GM19438 (cell line): ENCODE data around the gene AGAP1.
"Not testable (repeated sequence)": the region's sequence is repeated elsewhere in the genome, so short reads cannot be mapped to it uniquely, and the experiment has no call there.

Source experiments
- ATAC-seq: cut with Tn5 transposase; IDR thresholded peaks from one replicate; pipeline ENCODE4 v1.9.1; 2021; ENCODE audit warnings: low read depth; ENCODE audit not compliant: unreplicated experiment

Gene AGAP1

DNA sequence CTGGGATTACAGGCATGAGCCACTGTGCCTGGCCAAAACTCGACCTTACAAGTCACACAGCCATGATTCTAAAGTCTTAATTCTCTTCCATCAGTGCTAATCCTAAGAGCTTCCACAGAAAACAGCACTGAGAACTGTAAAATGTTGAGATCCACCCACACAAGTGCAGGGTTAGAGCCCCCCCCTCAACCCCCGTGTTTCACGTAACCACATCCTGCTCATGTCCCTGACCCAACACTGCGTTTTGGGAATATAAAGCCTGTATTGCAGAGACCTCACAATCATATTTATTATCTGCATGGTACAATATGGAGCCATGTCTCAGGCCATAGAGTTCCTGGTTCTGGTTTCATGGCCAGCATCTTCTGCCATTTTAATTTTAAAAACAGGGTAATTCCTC, 563.5 kb downstream of the AGAP1 start:
- no peak for ATAC-seq

DNA sequence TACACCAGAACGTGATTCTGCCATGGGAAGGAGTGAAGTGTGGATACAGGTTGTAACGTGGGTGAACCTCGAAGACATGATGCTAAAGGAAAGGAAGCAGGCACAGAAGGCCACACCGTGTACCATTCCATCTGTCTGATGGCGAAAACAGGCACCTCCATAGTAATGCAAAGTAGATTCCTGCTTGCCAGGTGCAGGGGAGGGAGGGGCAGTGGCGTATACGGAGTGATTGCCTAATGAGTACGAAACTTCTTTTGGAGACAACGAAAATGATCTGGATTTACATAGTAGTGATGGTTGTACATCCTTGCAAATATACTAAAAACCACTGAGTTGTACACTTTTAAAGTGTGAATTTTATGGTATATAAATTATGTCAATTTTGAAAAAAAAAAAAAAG, 567.7 kb downstream of the AGAP1 start:
- ATAC-seq: no peak

DNA sequence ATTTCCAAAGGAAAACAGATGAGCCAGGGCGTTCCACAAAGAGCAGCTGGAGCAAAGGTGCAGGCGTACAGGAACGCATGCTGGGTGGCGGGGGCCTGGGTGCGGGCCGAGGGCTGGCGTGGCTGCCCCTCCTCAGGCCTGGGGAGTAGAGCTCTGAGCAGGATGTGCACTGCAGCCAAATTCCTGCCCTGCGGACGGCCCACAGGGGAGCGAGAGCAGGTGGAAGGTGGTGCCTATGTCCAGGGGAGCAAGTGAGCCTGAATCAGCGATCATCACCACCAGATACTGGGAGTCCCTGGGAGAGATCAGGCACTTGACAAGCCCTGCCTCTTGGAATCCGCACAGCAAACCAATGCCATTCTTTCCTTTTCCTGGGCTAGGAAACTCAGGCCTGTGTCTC, 568.1 kb downstream of the AGAP1 start:
- no peak for ATAC-seq

DNA sequence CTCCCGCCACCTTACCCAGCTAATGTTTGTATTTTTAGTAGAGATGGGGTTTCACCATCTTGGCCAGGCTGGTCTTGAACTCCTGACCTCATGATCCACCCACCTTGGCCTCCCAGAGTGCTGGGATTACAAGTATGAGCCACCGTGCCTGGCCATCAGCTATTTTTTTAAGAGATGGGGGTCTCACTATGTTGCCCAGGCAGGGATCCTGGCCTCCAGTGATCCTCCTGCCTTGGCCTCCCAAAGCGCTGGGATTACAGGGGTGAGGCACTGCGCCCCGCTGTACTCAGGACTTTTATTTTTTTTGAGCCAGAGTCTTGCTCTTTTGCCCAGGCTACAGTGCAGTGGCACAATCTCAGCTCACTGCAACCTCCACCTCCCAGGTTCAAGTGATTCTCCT, 569.0 kb downstream of the AGAP1 start:
- ATAC-seq: not testable (repeated sequence)

DNA sequence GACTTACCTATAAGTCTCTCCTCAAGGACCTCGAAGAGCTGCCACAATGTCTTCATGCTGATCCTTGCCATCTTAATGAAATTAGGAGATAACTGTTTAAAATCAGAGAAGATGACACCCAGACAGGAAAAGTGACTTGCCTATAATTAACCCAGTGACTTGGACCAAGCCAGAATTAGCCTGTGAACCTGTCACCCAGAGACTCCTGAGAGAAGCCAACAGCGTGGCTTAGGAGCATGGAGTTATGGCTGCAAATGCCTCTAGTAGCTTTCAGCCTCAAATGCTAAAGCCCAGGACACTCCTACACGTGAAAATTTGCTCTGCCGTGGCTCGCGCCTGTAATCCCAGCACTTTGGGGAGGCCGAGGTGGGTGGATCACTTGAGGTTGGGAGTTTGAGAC, 570.2 kb downstream of the AGAP1 start:
- ATAC-seq: no peak

DNA sequence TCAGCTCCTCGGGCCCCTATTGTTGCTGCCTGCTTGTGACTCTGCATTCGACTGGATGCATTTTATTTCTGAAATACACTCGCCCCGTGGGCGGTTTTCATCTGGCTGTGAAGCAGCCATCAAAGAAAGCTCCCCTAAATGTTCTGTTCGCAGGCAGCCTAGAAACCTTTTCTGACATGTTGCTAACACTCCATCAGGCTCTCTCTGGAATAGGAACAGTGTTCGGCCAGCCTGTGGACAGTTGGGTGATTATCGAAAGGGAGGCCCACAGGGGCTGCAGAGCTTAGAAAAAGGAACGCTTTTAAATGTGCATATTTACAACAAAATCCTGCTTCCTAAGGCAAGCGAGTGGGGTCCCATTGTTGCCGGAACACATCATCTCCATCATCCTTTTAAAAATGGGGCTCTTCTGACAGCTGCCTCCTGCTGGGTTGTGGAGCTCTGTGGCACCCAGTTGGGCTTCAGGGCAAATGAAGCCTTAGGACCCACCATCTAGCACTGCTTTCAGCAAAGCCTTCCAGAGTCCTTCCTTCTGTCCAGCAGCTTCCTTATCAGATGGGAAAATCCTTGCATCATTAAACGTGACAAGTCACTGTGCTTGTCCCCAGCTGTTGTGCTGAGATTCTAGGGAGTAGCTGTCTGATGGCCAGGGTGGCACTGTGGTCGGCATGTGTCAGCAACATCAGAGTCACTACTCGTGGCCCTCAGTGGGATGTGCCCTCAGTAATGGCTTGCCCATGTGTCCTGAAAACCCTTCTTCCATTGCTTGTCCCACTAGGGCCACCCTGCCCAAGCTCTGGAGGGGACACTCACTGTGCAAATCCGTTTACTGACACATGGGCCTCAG, 571.7 kb downstream of the AGAP1 start:
- no peak for ATAC-seq

DNA sequence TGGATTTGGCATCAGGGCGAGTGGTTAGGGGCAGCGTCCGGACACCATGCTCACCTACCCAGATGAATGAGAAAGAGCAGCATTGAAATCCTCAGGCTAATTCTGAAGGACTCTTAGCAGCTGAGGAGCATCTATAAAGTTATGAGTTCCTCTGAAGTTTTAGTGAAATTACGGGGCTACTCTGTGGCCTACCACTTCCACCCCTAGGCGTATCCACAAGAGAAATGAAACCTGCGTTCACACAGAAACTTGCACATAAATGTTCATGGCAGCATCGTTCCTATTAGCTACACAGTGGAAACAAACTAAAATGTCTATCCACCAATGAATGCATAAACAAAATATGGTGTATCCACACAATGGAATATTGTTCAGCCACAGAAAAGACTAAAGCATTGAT, 576.4 kb downstream of the AGAP1 start:
- ATAC-seq: no peak

DNA sequence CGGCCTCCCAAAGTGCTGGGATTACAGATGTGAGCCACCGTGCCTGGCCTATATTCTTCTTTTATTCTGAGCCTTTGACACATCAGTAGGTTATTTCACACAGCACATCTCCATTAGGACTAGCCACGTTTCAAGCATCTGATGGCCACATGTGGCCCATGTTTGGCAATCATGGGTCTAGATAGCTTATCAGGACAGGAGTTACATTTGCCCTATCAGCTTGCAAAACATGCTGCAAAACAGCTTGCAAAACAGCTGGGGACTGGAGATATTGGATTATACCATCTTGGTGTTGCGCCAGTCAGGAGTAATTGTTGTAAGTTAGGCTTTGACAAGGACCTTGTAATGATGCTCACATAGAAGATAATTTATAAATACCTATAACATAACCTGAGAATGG, 579.4 kb downstream of the AGAP1 start:
- ATAC-seq: no peak

DNA sequence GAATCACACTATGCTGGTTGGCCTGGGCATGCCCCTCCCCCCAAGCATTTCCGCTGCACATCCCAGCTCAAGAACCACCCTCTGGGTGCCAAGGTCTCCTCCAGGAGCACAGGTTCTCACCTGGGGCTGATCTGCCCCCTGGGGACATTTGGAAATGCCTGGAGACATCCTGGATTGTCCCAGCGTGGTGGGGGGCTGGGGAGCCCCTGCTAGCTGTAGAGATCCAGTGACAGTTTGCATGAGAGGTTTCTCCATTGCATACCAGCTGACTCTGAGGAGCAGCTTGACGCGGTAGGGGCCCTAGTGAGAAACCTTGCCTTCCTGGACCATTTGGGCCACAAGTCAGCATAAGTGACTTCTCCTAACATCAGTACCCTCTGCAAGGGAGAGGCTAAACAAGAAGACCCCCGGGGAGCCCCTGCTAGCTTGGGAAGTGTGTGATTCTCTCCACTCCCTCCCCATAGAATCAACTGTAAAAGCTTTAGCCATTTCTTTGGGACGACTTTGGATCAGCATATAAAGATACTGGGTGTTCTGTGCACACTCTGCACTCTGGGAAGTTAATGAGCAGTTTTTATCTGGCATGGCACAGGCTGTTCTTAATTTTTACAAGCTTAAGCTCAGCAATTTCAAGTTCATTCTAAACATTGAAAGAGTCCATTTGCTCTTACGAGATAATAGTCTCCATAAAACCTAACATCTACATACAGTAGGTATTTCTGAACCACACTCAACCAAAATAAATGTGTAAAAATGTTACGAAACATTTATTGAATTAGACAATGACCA, 580.2 kb downstream of the AGAP1 start:
- no peak for ATAC-seq

DNA sequence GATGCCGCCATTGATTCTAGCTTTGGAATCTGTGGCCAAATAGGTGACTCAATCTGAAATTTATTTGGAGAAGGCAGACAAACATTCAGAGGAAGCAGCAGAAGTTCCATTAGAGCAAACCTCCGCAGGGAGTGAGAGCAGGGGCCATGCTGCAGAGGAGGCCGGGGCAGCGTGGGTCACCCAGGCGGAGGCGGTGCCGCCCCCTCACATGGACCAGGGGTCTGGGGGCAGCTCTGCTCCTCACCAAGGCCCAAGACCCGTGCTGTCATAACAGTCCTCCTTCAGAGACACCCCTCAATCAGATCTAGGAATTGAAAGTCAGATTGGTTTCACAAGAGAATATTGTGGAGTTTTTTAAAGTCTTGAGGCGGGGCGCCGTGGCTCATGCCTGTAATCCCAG, 582.0 kb downstream of the AGAP1 start:
- no peak for ATAC-seq

DNA sequence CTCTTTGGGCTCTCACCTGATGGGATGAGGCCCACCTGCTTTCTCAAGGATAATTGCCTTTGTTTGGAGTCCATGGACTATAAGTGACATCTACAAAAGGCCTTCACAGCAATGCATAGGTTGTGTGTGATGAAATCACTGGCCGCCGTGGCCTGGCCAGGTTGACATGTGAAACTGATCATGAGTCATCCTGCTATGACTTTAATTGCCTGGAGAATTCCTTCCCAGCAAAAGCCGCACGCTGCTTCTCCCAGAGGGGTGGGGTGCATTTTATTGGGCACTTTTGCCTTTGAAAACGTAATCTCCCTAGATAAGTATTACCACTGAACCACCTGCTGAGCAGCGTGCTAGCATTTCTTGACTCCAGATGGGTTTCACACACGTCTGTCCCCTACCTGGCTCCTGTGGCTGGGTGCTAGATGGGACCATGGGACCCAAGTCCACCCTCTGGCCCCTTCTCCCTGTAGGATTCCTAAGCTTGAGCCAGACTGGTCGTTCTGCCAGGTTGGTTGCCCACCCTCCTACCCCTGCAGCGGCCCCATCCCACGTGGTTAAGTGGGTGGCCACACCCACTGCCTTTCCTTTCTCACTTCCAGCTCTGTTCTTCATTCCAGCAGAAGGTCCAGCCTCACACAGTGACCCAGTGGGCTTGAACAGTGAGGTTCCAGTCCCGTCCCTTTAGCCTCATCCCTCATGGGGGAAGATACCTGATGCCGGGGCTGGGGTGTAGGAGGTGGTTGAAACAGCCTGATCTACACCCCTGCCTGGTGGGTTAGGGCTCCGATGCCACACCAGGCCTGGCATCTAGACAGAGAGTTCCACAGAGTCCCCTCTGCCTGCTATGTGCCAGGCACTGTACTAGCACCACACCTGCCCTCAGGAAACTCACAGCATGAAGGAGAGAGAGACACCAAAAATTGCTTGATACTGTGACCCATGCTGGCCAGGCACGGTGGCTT, 584.7 kb downstream of the AGAP1 start:
- no peak for ATAC-seq

DNA sequence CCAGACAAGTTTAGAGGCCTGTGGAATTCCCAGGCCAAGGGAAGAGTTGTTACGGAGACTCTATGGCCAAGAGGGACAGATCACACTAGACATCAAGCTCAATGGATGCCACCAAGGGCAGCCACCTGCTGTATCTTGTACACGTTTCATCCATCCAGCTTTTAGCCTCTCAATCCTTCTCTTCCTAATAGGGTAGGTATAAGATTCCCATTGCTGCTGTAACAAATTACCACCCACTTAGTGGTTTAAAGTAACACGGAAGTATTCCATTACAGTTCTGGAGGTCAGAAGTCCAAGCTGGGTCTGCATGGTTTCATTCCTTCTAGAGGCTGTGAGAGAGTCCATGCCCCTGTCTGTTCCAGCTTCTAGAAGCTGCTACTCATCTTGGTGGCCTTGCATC, 586.6 kb downstream of the AGAP1 start:
- ATAC-seq: no peak

DNA sequence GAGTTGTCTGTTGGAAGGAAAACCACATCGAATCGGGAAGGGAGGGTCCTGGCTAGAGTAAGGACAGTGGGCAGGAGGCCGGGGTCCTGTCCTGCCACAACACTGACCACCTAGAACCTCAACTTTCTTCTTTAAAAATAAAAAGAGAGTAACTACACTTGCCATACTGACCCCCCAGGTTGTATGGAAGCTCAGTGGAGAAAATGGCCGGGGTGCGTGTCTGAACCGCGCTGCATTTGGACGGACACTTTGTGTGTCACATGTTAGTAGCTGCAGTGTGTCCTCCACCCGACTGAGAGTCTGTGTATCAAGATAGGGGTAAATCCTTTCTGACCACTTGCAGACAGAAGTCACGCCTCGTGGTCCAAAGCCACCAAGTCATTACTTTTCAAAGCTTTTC, 587.3 kb downstream of the AGAP1 start:
- ATAC-seq: no peak

DNA sequence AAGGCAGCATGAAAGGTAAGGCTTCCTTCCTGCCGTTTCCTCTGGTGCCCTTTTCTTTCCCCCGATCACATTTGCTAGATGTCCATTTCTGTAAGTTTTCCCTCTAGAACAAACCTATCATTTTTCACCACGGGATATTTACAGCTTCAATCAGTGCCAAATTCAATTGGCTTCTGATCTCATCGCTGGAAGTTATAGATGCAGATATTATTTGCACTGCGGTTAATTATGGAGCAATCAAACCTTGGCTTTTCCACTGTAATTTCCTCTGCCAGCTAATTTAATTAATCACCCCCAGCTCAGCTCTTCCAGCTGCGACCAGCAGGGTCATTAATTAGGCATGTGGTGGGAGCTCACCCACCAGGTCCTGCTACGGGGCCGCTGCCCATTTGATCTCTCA, 588.2 kb downstream of the AGAP1 start:
- no peak for ATAC-seq

DNA sequence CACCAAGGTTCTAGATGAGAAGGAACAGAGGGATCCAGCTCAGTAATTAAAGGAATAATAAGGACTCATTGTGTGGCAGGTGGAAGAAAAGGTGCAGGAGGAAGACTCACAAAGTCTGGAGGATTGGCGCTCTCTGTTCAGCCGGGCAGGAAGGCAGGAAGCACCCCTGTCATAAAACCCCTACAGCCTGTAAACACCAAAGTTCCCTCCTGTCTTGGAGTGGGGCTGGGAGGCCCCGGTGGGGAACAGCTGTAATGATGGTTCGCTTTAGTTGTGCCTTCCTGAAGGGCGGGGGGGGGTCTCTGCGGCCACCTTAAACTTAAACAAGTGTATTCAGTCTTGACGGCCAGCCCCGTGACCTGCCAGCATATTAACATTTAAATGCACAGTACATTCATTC, 590.1 kb downstream of the AGAP1 start:
- ATAC-seq: no peak

DNA sequence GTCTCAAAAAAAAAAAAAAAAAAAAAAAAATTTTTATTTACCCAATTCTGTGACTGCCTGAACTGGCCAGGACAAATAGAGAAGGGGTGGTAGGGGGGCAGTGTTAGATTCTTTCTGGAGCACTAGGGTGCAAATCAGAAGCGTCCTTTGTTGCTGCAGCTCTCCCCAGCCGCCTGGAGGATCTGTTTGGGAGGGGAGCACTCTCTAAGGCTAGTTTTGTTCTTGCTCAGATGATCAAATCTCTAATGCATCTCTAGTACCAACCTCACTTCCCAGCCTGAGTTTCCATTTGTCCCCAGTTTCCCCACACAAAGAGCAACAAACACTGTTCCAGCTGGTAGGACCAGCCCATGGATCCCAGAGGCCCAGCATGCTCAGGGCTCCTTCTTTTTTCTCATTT, 591.4 kb downstream of the AGAP1 start:
- no peak for ATAC-seq

DNA sequence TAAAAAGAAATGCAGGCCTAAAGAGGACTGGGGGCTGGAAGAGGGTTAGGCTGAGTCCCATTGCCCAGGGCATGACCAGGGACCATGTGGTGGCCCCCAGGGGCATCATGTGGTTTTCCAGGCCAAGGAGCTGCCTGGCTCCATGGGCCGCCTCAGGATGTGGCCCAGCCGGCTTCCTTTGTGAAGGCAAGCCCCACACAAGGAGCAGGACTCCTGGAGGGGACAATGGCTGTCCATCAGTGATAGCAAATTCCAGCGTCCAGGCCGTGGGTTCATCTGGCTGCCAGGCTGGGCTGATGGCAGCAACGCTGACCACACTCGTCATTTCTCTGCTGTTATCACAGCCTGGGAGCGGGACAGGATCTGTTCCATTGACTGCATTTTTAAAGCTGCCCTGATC, 591.8 kb downstream of the AGAP1 start:
- no peak for ATAC-seq

DNA sequence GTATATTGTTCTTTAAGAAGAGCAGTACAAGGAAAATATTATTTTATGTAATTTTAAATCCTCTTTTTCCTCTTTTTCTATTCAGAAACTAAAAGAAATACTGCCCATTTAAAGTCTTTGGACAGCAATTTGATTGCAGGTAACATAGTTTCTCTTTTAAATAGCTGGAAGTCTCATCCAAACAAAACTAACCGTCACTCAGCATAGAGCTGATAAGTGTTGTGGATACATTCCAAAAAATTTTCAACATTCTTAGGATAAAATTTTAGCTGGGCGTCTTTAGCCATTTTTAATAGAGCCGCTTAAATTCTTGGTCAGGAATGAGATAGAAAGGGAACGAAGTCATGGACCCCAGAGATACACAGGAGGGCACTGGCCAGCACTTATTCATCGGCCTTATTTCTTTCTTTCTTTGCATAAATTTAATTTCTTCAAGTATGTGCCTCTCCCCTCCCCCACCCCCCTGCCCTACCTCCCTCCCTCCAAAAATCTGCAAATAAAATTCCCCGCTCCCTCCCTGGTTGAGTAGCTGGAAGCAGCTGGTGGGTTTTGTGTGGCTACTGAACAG, 592.6 kb downstream of the AGAP1 start:
- no peak for ATAC-seq

DNA sequence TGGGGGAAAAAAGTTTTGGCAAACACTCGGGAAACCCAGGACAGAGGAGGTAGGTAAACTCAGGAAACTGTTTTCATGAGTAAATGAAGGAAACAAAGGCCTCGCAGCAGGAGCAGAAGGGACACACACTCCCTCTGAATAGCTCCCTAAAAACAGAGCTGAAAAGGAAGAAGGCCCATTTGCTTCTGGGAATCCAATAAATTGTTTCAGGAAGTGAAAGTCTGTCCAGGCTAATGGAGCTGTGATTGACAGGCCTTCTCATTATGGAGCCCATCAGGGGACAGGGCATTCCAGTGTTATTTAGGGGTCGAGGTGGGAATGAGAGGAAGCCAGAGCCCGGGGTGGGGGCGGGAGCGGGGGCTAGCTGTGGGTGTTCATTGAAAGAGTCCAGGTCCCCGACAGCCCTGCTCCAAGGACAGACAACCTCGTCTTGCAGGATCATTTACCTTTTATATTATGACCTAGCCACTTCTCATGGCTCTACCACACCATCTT, 593.2 kb downstream of the AGAP1 start:
- ATAC-seq: no peak

DNA sequence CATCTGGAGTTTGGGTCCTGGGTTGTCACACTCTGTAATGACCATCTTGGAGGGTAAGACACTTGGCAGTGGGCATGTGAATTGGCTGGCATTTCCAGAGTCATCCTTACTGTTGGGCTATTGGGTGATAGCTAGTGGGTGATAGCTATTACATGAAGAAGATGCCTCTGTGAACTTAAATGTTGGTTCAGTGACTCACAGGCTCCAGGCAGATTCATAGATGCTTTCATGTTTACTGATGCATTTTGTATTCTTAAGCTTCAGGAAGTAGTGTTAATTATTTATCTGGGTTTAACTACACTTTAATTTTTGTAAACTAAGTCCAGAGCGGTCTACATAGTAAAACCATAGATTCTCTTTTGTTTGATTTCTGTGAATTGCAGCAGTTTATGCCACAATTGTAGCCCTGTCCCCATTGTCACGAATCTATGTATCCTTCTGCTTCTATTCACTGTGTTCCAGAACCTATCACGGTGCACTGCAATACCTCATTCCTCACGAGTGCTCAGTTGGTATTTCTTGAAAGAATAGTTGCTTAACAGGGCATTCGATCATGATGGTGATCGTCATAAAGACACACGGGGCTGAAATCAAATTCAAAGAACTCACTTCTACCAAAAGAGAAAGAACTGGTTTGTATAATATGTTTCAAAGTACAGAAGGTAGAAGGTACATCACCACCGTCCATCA, 594.7 kb downstream of the AGAP1 start:
- no peak for ATAC-seq
